A549 (cell line): ENCODE results near the gene STRADA. TPM values are rescaled to one million over a fixed set of nuclear protein-coding genes. Genes with fewer than 3 reads are reported as not detected.

Experiments used
- ATAC-seq, 2 experiments: fragments of 200-7000 bp in 1 of 2; fragments of >200 bp in 1 of 2; cut with Nextera tagmentation in 1 of 2; cut with Tn5 transposase in 1 of 2; 3 replicates each; pipeline versions ENCODE4 v1.8.0 to v1.9.1; 2018 to 2020; ENCODE audit warnings: mild to moderate bottlenecking in 1 of 2, moderate library complexity in 1 of 2
- CTCF ChIA-PET: fragments of 300-600 bp; sonication (Branson Sonifier 250); formaldehyde crosslinking; extraction: SDS; loops from one replicate; lab custom pipeline; 2021; ENCODE audit warnings: antibody characterized with exemption, inconsistent platforms; lab: Yijun Ruan, JAX
- POLR2A ChIA-PET: fragments of 350-600 bp; formaldehyde crosslinking; extraction: SDS; loops from one replicate; lab custom pipeline; 2021; ENCODE audit warnings: antibody characterized with exemption, inconsistent platforms; lab: Yijun Ruan, JAX
- DNase-seq, 2 experiments: peaks; one replicate each; pipeline versions ENCODE4 v3.0.0 to v3.0.0-alpha.2; 2011 to 2016; ENCODE audit warnings: low read depth in 1 of 2, low spot score in 1 of 2
- FAIRE-seq: peaks from 2 replicates; lab custom pipeline; 2011; peaks lifted over from hg19 to GRCh38; lab: Jason Lieb, UNC
- H3K27ac ChIP-seq, 2 experiments: fragments of >200 bp; sonication (Bioruptor Twin); formaldehyde crosslinking; 3 replicates each; pipeline ENCODE4 v1.5.1; 2016 to 2017
- H3K4me1 ChIP-seq: fragments of >200 bp; sonication (Bioruptor Twin); formaldehyde crosslinking; 3 replicates; pipeline ENCODE4 v1.6.1; 2016
- H3K4me2 ChIP-seq: fragments of >200 bp; sonication (Bioruptor Twin); formaldehyde crosslinking; 3 replicates; pipeline ENCODE4 v1.6.1; 2016
- H3K4me3 ChIP-seq: fragments of >200 bp; sonication (Bioruptor Twin); formaldehyde crosslinking; 3 replicates; pipeline ENCODE4 v1.5.1; 2016
- H3K9me3 ChIP-seq: fragments of >200 bp; sonication (Bioruptor Twin); formaldehyde crosslinking; 3 replicates; pipeline ENCODE4 v1.6.1; 2016
- CBX8 ChIP-seq: fragments of 200-600 bp; sonication (generic); IDR thresholded peaks from 2 replicates; pipeline ENCODE4 v1.6.1; 2016
- CEBPB ChIP-seq, 2 experiments: fragments of >200 bp in 1 of 2; sonication (Bioruptor Twin) in 1 of 2; formaldehyde crosslinking in 1 of 2; IDR thresholded peaks; 2 replicates each; pipeline ENCODE4 v1.6.1; 2012 to 2016
- HDAC2 ChIP-seq: fragments of 200-600 bp; sonication (generic); IDR thresholded peaks from 2 replicates; pipeline ENCODE4 v1.6.1; 2016
- HEYL ChIP-seq: fragments of 250-450 bp; sonication (Bioruptor Pico); IDR thresholded peaks from 2 replicates; pipeline ENCODE4 v1.8.0; 2021; ENCODE audit warnings: mild to moderate bottlenecking, moderate library complexity
- HOXB13 ChIP-seq: fragments of 250-450 bp; sonication (Bioruptor Pico); IDR thresholded peaks from 2 replicates; pipeline ENCODE4 v1.5.0; 2020; ENCODE audit warnings: low read depth, mild to moderate bottlenecking, moderate library complexity
- HOXB5 ChIP-seq: fragments of 250-450 bp; sonication (Bioruptor Pico); IDR thresholded peaks from 2 replicates; pipeline ENCODE4 v1.5.0; 2020; ENCODE audit warnings: mild to moderate bottlenecking, moderate library complexity
- MAZ ChIP-seq: fragments of 150-350 bp; IDR thresholded peaks from 2 replicates; pipeline ENCODE4 v1.6.1; 2014; ENCODE audit warnings: antibody characterized with exemption, low read depth, low read length, borderline replicate concordance
- NPAS2 ChIP-seq: fragments of 250-450 bp; sonication (Bioruptor Pico); IDR thresholded peaks from 2 replicates; pipeline ENCODE4 v1.8.0; 2022; ENCODE audit warnings: mild to moderate bottlenecking, moderate library complexity, borderline replicate concordance
- RNF2 ChIP-seq: fragments of 200-600 bp; sonication (generic); IDR thresholded peaks from 2 replicates; pipeline ENCODE4 v1.6.1; 2016; ENCODE audit warnings: low read depth, mild to moderate bottlenecking, antibody characterized with exemption, moderate library complexity, borderline replicate concordance
- SMC3 ChIP-seq: fragments of >200 bp; sonication (Bioruptor Twin); formaldehyde crosslinking; IDR thresholded peaks from 3 replicates; pipeline ENCODE4 v1.6.1; 2018; ENCODE audit warnings: inconsistent platforms
- TP53 ChIP-seq: fragments of 250-450 bp; sonication (Bioruptor Pico); IDR thresholded peaks from 2 replicates; pipeline ENCODE4 v1.5.0; 2021; ENCODE audit warnings: mild to moderate bottlenecking, moderate library complexity
- WGBS: methylation state at CpG from one replicate; pipeline ENCODE4 v1.1.6; 2017; ENCODE audit errors: missing lambda C conversion rate; 5-methylcytosine and 5-hydroxymethylcytosine counted together
- polyA plus RNA-seq, 4 experiments: library from polyadenylated mRNA; depleted of rRNA in 3 of 4; stranded (reverse); fragments of >200 nt; fragmentation: RNase III in 1 of 4; extraction: RNeasy Plus Mini Kit Qiagen cat#74134 plus additional on column Dnase treatment in 1 of 4; gene quantifications; 2 replicates in 3 of 4; 3 replicates in 1 of 4; pipeline ENCODE4 v1.2.3, GENCODE V29; 2011 to 2017
- TF ChIP-seq, protein P1 (sequence below): IDR thresholded peaks from 2 replicates; pipeline ENCODE4 v1.6.1; 2012
- TF ChIP-seq, protein P2 (sequence below): fragments of 250-450 bp; sonication (Bioruptor Pico); IDR thresholded peaks from 2 replicates; pipeline ENCODE4 v1.5.0; 2020; ENCODE audit warnings: low read depth, mild to moderate bottlenecking, moderate library complexity
- TF ChIP-seq, protein P3 (sequence below): IDR thresholded peaks from 2 replicates; pipeline ENCODE4 v1.6.1; 2012
- TF ChIP-seq, protein P4 (sequence below): IDR thresholded peaks from 2 replicates; pipeline ENCODE4 v1.6.1; 2012; ENCODE audit warnings: low read depth, borderline replicate concordance
- TF ChIP-seq, protein P5 (sequence below): fragments of 150-350 bp; IDR thresholded peaks from 2 replicates; pipeline ENCODE4 v1.6.1; 2014; ENCODE audit warnings: low read depth, mild to moderate bottlenecking, low read length

The STRADA gene
- polyA plus RNA-seq, 2 of the 4 experiments (the other 2 are of a cell fraction): 30.3 to 33.0 TPM

DNA sequence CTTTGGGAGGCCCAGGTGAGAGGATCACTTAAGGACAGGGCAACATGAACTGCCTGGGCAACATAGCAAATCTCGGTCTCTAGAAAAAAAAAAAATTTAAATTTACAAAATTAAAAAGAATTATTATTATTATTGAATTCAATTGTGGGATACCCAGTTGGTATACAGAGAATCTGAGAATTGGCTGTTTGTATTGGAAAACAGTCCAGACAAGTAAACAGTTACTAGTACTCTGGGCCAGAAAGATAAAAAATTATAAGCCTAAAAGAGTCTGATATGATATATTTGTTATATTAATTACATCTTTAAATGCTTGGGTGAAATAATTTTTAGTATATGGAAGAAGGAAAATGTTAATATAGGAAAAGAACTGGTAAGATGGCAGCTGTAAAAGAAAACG is 16.8 kb upstream of the STRADA start (continued):
- TF ChIP-seq, protein P1, sequence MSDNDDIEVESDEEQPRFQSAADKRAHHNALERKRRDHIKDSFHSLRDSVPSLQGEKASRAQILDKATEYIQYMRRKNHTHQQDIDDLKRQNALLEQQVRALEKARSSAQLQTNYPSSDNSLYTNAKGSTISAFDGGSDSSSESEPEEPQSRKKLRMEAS: no peak
- TF ChIP-seq, all 56 proteins: peak for 0

DNA sequence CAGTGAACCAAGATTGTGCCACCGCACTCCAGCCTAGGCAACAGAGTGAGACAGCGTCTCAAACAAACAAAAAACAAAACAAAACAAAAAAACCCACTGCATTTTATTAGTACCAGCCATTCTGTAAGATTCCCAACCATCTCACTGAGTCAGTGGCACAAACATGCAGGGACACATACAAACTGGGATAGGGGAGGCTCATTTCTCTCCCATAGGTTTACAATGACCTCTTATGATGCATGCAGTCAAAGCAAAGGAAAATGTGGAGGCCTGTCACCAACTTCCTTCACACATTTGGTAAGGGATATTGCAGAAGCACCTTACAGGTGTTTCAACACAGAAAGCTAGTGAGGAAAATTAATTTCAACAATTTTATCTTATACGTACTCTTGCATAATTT is 12.4 kb upstream of the STRADA start:
- DNase-seq (no peak), ATAC-seq (no peak), FAIRE-seq (no peak)
- Histone ChIP-seq H3K4me3 (no peak overlapping the region), H3K4me2 (no peak overlapping the region), H3K4me1 (no peaks in the 10 kb centered on the region), H3K9me3 (no peaks in the 10 kb centered on the region), H3K27ac (no peak overlapping the region)
- POLR2A ChIA-PET: no interaction called here
- 92% methylated on average over 3 of the region's 3 CpGs for WGBS
- CTCF ChIA-PET: interaction anchor here (0.6 to 1.7 kb wide), 2 partner anchors 10 to 20 kb away, joined by 3 read pairs; partner anchors contain the start of genes CCDC47 and DDX42
- TF ChIP-seq CEBPB (IDR thresholded peaks at IDR 0.05): no peak
- no peak for TF ChIP-seq CBX8
- no peak for TF ChIP-seq TP53 (CRISPR knock-in tag)
- no peak for TF ChIP-seq HOXB13 (CRISPR knock-in tag)
- TF ChIP-seq HEYL (CRISPR knock-in tag): no peak
- TF ChIP-seq HOXB5 (CRISPR knock-in tag): no peak
- TF ChIP-seq, protein P2, sequence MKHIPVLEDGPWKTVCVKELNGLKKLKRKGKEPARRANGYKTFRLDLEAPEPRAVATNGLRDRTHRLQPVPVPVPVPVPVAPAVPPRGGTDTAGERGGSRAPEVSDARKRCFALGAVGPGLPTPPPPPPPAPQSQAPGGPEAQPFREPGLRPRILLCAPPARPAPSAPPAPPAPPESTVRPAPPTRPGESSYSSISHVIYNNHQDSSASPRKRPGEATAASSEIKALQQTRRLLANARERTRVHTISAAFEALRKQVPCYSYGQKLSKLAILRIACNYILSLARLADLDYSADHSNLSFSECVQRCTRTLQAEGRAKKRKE (CRISPR knock-in tag): no peak
- no peak for TF ChIP-seq MAZ
- no peak for TF ChIP-seq SMC3
- no peak for TF ChIP-seq HDAC2

- WGBS: 71% methylated on average over 1 of the region's 1 CpG
- POLR2A ChIA-PET: no interaction called here
Measured at GRCh38 chr17:63753215-63753614, 11.6 kb upstream of the STRADA start.

More at GRCh38 chr17:63753215-63753614, 11.6 kb upstream of the STRADA start:
- Histone ChIP-seq H3K27ac (no peak overlapping the region), H3K4me2 (no peak overlapping the region), H3K4me1 (no peaks in the 10 kb centered on the region), H3K4me3 (no peak overlapping the region), H3K9me3 (no peaks in the 10 kb centered on the region)
- CTCF ChIA-PET: interaction anchor here (0.6 to 1.2 kb wide), 2 partner anchors 11 to 20 kb away, joined by 3 read pairs; partner anchors contain the start of gene CCDC47
- peak; percentile 38 to 43; a peak in 2 of 6 replicates for ATAC-seq
- peak; percentile 7 for FAIRE-seq
- no peak for DNase-seq
- no peak for TF ChIP-seq RNF2
- no peak for TF ChIP-seq NPAS2 (CRISPR knock-in tag)
- TF ChIP-seq, protein P2 (CRISPR knock-in tag): no peak
- TF ChIP-seq, protein P3, sequence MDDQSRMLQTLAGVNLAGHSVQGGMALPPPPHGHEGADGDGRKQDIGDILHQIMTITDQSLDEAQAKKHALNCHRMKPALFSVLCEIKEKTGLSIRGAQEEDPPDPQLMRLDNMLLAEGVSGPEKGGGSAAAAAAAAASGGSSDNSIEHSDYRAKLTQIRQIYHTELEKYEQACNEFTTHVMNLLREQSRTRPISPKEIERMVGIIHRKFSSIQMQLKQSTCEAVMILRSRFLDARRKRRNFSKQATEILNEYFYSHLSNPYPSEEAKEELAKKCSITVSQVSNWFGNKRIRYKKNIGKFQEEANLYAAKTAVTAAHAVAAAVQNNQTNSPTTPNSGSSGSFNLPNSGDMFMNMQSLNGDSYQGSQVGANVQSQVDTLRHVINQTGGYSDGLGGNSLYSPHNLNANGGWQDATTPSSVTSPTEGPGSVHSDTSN: no peak
- TF ChIP-seq, protein P4, sequence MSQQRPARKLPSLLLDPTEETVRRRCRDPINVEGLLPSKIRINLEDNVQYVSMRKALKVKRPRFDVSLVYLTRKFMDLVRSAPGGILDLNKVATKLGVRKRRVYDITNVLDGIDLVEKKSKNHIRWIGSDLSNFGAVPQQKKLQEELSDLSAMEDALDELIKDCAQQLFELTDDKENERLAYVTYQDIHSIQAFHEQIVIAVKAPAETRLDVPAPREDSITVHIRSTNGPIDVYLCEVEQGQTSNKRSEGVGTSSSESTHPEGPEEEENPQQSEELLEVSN: no peak
- TF ChIP-seq, protein P5, sequence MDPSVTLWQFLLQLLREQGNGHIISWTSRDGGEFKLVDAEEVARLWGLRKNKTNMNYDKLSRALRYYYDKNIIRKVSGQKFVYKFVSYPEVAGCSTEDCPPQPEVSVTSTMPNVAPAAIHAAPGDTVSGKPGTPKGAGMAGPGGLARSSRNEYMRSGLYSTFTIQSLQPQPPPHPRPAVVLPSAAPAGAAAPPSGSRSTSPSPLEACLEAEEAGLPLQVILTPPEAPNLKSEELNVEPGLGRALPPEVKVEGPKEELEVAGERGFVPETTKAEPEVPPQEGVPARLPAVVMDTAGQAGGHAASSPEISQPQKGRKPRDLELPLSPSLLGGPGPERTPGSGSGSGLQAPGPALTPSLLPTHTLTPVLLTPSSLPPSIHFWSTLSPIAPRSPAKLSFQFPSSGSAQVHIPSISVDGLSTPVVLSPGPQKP: no peak
- TF ChIP-seq, protein P1: no peak
